ENCODE data around the gene PDE7B.

PDE7B gene

GRCh38 chr6:136060759-136061158 lies 209.3 kb downstream of the PDE7B start:
- Histone ChIP-seq H3K4me3 (ENCODE audit: low read depth, low read length, poor library complexity, severe bottlenecking) (no peak overlapping the region), H3K4me1 (ENCODE audit: insufficient read depth, low read length, severe bottlenecking) (no peaks in the 10 kb centered on the region), H3K36me3 (ENCODE audit: insufficient read depth, low read length) (no peaks in the 10 kb centered on the region), H3F3A (ENCODE audit: insufficient read depth, low read length) (no peaks in the 10 kb centered on the region), H3K27me3 (ENCODE audit: insufficient read depth, low read length) (no peaks in the 10 kb centered on the region), H3K27ac (ENCODE audit: low read depth, low read length, poor library complexity, severe bottlenecking) (no peak overlapping the region), H3K9ac (ENCODE audit: low read length) (no peak overlapping the region), H3K9me2 (ENCODE audit: low read depth, low read length) (no peaks in the 10 kb centered on the region), H4K20me1 (ENCODE audit: insufficient read depth, low read length) (no peaks in the 10 kb centered on the region), H3K79me2 (ENCODE audit: insufficient read depth, low read length) (no peaks in the 10 kb centered on the region), H3K4me2 (ENCODE audit: low read length) (no peak overlapping the region), H3K9me3 (ENCODE audit: low read length) (no peaks in the 10 kb centered on the region), H2AFZ (ENCODE audit: low read length) (no peak overlapping the region)
- TF ChIP-seq EZH2 (IDR thresholded peaks at IDR 0.05; ENCODE audit: borderline replicate concordance, low read length): no peak
- no peak for TF ChIP-seq CTCF (IDR thresholded peaks at IDR 0.05; ENCODE audit: low read length)

- Histone ChIP-seq H3K4me1 (ENCODE audit: insufficient read depth, low read length, severe bottlenecking) (no peaks in the 10 kb centered on the region), H3K27ac (ENCODE audit: low read depth, low read length, poor library complexity, severe bottlenecking) (no peak overlapping the region), H4K20me1 (ENCODE audit: insufficient read depth, low read length) (no peaks in the 10 kb centered on the region), H3K9me3 (ENCODE audit: low read length) (no peaks in the 10 kb centered on the region), H3K9me2 (ENCODE audit: low read depth, low read length) (no peaks in the 10 kb centered on the region), H3K4me2 (ENCODE audit: low read length) (no peak overlapping the region), H3K79me2 (ENCODE audit: insufficient read depth, low read length) (no peaks in the 10 kb centered on the region), H3K36me3 (ENCODE audit: insufficient read depth, low read length) (no peaks in the 10 kb centered on the region), H3K27me3 (ENCODE audit: insufficient read depth, low read length) (no peaks in the 10 kb centered on the region), H2AFZ (ENCODE audit: low read length) (no peak overlapping the region), H3K9ac (ENCODE audit: low read length) (no peak overlapping the region), H3K4me3 (ENCODE audit: low read depth, low read length, poor library complexity, severe bottlenecking) (no peak overlapping the region), H3F3A (ENCODE audit: insufficient read depth, low read length) (no peaks in the 10 kb centered on the region)
- TF ChIP-seq EZH2 (IDR thresholded peaks at IDR 0.05; ENCODE audit: borderline replicate concordance, low read length): no peak
Observed at GRCh38 chr6:136061701-136062100, 210.2 kb downstream of the PDE7B start.

GRCh38 chr6:136063096-136063495 lies 211.6 kb downstream of the PDE7B start:
- no peaks in the 10 kb centered on the region for H3K36me3 ChIP-seq (ENCODE audit: insufficient read depth, low read length)
- H3K9me3 ChIP-seq (ENCODE audit: low read length): no peaks in the 10 kb centered on the region
- no peaks in the 10 kb centered on the region for H3K9me2 ChIP-seq (ENCODE audit: low read depth, low read length)
- no peak overlapping the region for H3K9ac ChIP-seq (ENCODE audit: low read length)
- H3K4me3 ChIP-seq (ENCODE audit: low read depth, low read length, poor library complexity, severe bottlenecking): no peak overlapping the region
- H3K79me2 ChIP-seq (ENCODE audit: insufficient read depth, low read length): no peaks in the 10 kb centered on the region
- no peaks in the 10 kb centered on the region for H3F3A ChIP-seq (ENCODE audit: insufficient read depth, low read length)
- H3K4me1 ChIP-seq (ENCODE audit: insufficient read depth, low read length, severe bottlenecking): no peaks in the 10 kb centered on the region
- H3K4me2 ChIP-seq (ENCODE audit: low read length): no peak overlapping the region
- no peak overlapping the region for H2AFZ ChIP-seq (ENCODE audit: low read length)
- no peaks in the 10 kb centered on the region for H3K27me3 ChIP-seq (ENCODE audit: insufficient read depth, low read length)
- TF ChIP-seq EZH2 (IDR thresholded peaks at IDR 0.05; ENCODE audit: borderline replicate concordance, low read length) (no peak), CTCF (IDR thresholded peaks at IDR 0.05; ENCODE audit: low read length) (no peak)
- no peaks in the 10 kb centered on the region for H4K20me1 ChIP-seq (ENCODE audit: insufficient read depth, low read length)
- no peak overlapping the region for H3K27ac ChIP-seq (ENCODE audit: low read depth, low read length, poor library complexity, severe bottlenecking)

- H3K9me3 ChIP-seq (ENCODE audit: low read length): no peaks in the 10 kb centered on the region
- no peak overlapping the region for H2AFZ ChIP-seq (ENCODE audit: low read length)
- no peak overlapping the region for H3K4me3 ChIP-seq (ENCODE audit: low read depth, low read length, poor library complexity, severe bottlenecking)
- no peak overlapping the region for H3K27ac ChIP-seq (ENCODE audit: low read depth, low read length, poor library complexity, severe bottlenecking)
- no peaks in the 10 kb centered on the region for H3K9me2 ChIP-seq (ENCODE audit: low read depth, low read length)
- no peaks in the 10 kb centered on the region for H3F3A ChIP-seq (ENCODE audit: insufficient read depth, low read length)
- no peaks in the 10 kb centered on the region for H4K20me1 ChIP-seq (ENCODE audit: insufficient read depth, low read length)
- no peaks in the 10 kb centered on the region for H3K79me2 ChIP-seq (ENCODE audit: insufficient read depth, low read length)
- H3K4me1 ChIP-seq (ENCODE audit: insufficient read depth, low read length, severe bottlenecking): no peaks in the 10 kb centered on the region
- H3K27me3 ChIP-seq (ENCODE audit: insufficient read depth, low read length): no peaks in the 10 kb centered on the region
- H3K9ac ChIP-seq (ENCODE audit: low read length): no peak overlapping the region
- H3K4me2 ChIP-seq (ENCODE audit: low read length): no peak overlapping the region
- no peaks in the 10 kb centered on the region for H3K36me3 ChIP-seq (ENCODE audit: insufficient read depth, low read length)
- no peak for TF ChIP-seq EZH2 (IDR thresholded peaks at IDR 0.05; ENCODE audit: borderline replicate concordance, low read length)
- TF ChIP-seq CTCF (IDR thresholded peaks at IDR 0.05; ENCODE audit: low read length): no peak
Observed at GRCh38 chr6:136066005-136066404, 214.5 kb downstream of the PDE7B start.

Measured in OCI-LY1 (cell line).